WI38 (cell line): Measurements from ENCODE around the gene PLPP6.

ENCODE experiments used
- H3K4me3 ChIP-seq: 2 replicates; pipeline ENCODE4 v1.5.1; 2011; ENCODE audit warnings: low read depth, mild to moderate bottlenecking, control low read depth, low read length
- TF ChIP-seq, protein P1 (sequence below): IDR thresholded peaks from 2 replicates; pipeline ENCODE4 v1.5.1; 2012; ENCODE audit warnings: low read depth, mild to moderate bottlenecking, control low read depth, low read length

PLPP6 gene

DNA sequence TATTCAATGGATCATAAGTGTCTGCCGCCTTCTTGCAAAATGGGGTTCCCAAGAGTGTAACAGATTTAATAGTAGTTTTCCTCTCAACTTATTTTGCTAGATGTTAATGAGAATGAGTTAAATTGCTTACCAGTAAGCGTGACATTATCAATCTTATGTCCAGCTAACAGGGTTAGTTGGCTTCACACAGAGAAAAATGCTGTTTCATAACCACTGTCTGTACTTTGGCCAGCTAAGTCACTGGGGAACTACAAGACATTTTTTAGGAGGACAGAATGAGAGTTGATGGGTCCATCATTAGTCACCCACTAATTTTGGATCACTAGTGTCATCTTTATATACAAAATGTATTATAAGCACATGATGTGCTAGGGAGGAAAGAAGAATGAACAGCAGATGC is 18.7 kb downstream of the PLPP6 start:
- H3K4me3 ChIP-seq, result peak overlapping the region; percentile 91
- TF ChIP-seq, protein P1, sequence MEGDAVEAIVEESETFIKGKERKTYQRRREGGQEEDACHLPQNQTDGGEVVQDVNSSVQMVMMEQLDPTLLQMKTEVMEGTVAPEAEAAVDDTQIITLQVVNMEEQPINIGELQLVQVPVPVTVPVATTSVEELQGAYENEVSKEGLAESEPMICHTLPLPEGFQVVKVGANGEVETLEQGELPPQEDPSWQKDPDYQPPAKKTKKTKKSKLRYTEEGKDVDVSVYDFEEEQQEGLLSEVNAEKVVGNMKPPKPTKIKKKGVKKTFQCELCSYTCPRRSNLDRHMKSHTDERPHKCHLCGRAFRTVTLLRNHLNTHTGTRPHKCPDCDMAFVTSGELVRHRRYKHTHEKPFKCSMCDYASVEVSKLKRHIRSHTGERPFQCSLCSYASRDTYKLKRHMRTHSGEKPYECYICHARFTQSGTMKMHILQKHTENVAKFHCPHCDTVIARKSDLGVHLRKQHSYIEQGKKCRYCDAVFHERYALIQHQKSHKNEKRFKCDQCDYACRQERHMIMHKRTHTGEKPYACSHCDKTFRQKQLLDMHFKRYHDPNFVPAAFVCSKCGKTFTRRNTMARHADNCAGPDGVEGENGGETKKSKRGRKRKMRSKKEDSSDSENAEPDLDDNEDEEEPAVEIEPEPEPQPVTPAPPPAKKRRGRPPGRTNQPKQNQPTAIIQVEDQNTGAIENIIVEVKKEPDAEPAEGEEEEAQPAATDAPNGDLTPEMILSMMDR, result no peak

DNA sequence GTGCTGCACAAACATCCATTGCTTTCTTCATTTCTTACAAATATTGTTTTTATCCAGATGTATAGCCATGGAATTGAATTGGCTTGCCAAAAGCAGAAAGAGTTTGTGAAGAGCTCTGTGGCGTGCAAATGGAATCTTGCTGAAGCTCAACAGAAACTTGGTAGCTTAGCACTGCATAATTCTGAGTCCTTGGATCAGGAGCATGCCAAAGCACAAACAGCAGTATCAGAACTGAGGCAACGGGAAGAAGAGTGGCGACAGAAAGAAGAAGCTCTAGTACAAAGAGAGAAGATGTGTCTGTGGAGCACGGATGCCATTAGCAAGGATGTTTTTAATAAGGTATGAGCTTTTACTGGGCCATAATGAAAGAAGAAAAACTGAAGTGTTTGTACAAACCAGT is 22.7 kb downstream of the PLPP6 start:
- TF ChIP-seq, protein P1, result no peak
- H3K4me3 ChIP-seq, result no peak overlapping the region

DNA sequence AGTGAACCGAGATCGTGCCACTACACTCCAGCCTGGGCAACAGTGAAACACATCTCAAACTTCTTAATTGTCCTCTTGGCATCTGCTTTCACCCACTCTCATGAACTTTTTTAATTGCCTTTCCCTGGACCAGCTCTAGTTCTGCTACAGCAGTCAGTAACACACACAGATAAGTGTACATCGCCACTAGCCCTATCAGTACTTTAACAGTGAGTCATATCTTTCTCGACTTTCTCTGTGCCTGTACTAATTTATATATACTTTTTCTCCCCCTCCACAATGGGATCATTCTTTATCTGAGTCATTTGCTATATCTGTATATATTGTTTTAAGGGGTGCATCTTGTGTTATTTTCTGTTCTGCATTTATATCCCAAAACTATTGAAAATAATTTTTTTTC is 24.0 kb downstream of the PLPP6 start:
- TF ChIP-seq, protein P1, result no peak
- no peak overlapping the region for H3K4me3 ChIP-seq

GRCh38 chr9:4686584-4686983 is 24.5 kb downstream of the PLPP6 start:
- TF ChIP-seq, protein P1, result no peak
- H3K4me3 ChIP-seq, result no peak overlapping the region

DNA sequence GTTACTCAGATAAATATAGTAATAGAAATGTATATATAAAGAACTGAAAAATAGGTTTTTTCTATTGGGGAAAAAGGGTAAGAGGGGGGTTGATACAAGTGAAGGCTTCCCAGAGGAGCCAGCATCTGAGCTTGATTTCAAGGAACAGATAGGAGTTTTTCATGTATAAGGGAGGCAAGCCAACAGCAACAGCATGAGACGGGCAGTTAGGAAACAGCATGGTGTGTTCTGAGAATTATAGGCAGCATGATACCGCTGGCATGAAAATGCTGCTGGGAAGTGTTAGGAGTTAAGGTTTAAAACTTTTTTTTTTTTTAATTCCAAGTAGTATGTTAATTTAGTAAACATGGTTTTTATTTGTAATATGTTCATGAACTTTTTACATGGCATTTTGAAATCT is 26.9 kb downstream of the PLPP6 start:
- H3K4me3 ChIP-seq, result no peak overlapping the region
- TF ChIP-seq, protein P1, result no peak

GRCh38 chr9:4689687-4690104 is 27.6 kb downstream of the PLPP6 start:
- no peak overlapping the region for H3K4me3 ChIP-seq
- TF ChIP-seq, protein P1, result no peak

- TF ChIP-seq, protein P1, result no peak
- no peak overlapping the region for H3K4me3 ChIP-seq
Observed at GRCh38 chr9:4690144-4690543, 28.1 kb downstream of the PLPP6 start.
